ENCODE measurements around the gene RXFP4. TPM values are rescaled to one million over a fixed set of nuclear protein-coding genes. Genes with fewer than 3 reads are reported as not detected.
A peak's percentile ranks its signal among the peaks of the same experiment; 100 is the strongest.

The RXFP4 gene
- total and polyA plus RNA-seq, 2 of the 13 experiments (the other 11 are each of a cell fraction or from before 2014, with no cell fraction given) = 0.38 to 1.4 TPM

GRCh38 chr1:155967341-155968050 lies 26.1 kb downstream of the RXFP4 start (continued):
- TF ChIP-seq ZNF616 (CRISPR knock-in tag; IDR thresholded peaks at IDR 0.05; ENCODE audit: low read depth) (no peak), NR2F2 (IDR thresholded peaks at IDR 0.05; ENCODE audit: borderline replicate concordance, low read depth) (0 out of 2 replicates have a peak, but pooled peaks have one; percentile 63), HNRNPK (IDR thresholded peaks at IDR 0.05; ENCODE audit: low read depth, low read length, poor library complexity, severe bottlenecking) (no peak), ZNF296 (CRISPR knock-in tag; conservative IDR thresholded peaks at IDR 0.05) (no peak), IRF9 (CRISPR knock-in tag; IDR thresholded peaks at IDR 0.05; ENCODE audit: borderline replicate concordance) (peak; percentile 47; the same call in 1 of the 2 replicates), ZSCAN25 (CRISPR knock-in tag; IDR thresholded peaks at IDR 0.05) (peak; percentile 87), GRHL1 (CRISPR knock-in tag; conservative IDR thresholded peaks at IDR 0.05) (no peak), ZBTB1 (CRISPR knock-in tag; IDR thresholded peaks at IDR 0.05; ENCODE audit: borderline replicate concordance) (no peak), ASH2L (IDR thresholded peaks at IDR 0.05; ENCODE audit: insufficient read length, low read depth, low read length) (peak; percentile 77), ADNP (CRISPR knock-in tag; IDR thresholded peaks at IDR 0.05) (no peak)
- TF ChIP-seq, protein P1, sequence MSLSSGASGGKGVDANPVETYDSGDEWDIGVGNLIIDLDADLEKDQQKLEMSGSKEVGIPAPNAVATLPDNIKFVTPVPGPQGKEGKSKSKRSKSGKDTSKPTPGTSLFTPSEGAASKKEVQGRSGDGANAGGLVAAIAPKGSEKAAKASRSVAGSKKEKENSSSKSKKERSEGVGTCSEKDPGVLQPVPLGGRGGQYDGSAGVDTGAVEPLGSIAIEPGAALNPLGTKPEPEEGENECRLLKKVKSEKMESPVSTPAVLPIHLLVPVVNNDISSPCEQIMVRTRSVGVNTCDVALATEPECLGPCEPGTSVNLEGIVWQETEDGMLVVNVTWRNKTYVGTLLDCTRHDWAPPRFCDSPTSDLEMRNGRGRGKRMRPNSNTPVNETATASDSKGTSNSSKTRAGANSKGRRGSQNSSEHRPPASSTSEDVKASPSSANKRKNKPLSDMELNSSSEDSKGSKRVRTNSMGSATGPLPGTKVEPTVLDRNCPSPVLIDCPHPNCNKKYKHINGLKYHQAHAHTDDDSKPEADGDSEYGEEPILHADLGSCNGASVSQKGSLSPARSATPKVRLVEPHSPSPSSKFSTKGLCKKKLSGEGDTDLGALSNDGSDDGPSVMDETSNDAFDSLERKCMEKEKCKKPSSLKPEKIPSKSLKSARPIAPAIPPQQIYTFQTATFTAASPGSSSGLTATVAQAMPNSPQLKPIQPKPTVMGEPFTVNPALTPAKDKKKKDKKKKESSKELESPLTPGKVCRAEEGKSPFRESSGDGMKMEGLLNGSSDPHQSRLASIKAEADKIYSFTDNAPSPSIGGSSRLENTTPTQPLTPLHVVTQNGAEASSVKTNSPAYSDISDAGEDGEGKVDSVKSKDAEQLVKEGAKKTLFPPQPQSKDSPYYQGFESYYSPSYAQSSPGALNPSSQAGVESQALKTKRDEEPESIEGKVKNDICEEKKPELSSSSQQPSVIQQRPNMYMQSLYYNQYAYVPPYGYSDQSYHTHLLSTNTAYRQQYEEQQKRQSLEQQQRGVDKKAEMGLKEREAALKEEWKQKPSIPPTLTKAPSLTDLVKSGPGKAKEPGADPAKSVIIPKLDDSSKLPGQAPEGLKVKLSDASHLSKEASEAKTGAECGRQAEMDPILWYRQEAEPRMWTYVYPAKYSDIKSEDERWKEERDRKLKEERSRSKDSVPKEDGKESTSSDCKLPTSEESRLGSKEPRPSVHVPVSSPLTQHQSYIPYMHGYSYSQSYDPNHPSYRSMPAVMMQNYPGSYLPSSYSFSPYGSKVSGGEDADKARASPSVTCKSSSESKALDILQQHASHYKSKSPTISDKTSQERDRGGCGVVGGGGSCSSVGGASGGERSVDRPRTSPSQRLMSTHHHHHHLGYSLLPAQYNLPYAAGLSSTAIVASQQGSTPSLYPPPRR (CRISPR knock-in tag; IDR thresholded peaks at IDR 0.05; ENCODE audit: borderline replicate concordance) = peak; percentile 64
- TF ChIP-seq, protein P2, sequence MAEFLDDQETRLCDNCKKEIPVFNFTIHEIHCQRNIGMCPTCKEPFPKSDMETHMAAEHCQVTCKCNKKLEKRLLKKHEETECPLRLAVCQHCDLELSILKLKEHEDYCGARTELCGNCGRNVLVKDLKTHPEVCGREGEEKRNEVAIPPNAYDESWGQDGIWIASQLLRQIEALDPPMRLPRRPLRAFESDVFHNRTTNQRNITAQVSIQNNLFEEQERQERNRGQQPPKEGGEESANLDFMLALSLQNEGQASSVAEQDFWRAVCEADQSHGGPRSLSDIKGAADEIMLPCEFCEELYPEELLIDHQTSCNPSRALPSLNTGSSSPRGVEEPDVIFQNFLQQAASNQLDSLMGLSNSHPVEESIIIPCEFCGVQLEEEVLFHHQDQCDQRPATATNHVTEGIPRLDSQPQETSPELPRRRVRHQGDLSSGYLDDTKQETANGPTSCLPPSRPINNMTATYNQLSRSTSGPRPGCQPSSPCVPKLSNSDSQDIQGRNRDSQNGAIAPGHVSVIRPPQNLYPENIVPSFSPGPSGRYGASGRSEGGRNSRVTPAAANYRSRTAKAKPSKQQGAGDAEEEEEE (CRISPR knock-in tag; IDR thresholded peaks at IDR 0.05; ENCODE audit: borderline replicate concordance) = no peak
- TF ChIP-seq, protein P3, sequence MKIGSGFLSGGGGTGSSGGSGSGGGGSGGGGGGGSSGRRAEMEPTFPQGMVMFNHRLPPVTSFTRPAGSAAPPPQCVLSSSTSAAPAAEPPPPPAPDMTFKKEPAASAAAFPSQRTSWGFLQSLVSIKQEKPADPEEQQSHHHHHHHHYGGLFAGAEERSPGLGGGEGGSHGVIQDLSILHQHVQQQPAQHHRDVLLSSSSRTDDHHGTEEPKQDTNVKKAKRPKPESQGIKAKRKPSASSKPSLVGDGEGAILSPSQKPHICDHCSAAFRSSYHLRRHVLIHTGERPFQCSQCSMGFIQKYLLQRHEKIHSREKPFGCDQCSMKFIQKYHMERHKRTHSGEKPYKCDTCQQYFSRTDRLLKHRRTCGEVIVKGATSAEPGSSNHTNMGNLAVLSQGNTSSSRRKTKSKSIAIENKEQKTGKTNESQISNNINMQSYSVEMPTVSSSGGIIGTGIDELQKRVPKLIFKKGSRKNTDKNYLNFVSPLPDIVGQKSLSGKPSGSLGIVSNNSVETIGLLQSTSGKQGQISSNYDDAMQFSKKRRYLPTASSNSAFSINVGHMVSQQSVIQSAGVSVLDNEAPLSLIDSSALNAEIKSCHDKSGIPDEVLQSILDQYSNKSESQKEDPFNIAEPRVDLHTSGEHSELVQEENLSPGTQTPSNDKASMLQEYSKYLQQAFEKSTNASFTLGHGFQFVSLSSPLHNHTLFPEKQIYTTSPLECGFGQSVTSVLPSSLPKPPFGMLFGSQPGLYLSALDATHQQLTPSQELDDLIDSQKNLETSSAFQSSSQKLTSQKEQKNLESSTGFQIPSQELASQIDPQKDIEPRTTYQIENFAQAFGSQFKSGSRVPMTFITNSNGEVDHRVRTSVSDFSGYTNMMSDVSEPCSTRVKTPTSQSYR (CRISPR knock-in tag; IDR thresholded peaks at IDR 0.05; ENCODE audit: borderline replicate concordance) = peak; percentile 84
- TF ChIP-seq, protein P4, sequence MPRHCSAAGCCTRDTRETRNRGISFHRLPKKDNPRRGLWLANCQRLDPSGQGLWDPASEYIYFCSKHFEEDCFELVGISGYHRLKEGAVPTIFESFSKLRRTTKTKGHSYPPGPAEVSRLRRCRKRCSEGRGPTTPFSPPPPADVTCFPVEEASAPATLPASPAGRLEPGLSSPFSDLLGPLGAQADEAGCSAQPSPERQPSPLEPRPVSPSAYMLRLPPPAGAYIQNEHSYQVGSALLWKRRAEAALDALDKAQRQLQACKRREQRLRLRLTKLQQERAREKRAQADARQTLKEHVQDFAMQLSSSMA (CRISPR knock-in tag; IDR thresholded peaks at IDR 0.05) = no peak

Measured in HepG2 (cell line).